HCT116 (cell line): Measurements from ENCODE around the gene CCDC92B. TPM values are rescaled to one million over a fixed set of nuclear protein-coding genes. Genes with fewer than 3 reads are reported as not detected.

Source experiments
- ATAC-seq: fragments of 200-7000 bp; cut with Tn5 transposase; 2 replicates; pipeline ENCODE4 v1.9.1; 2020; ENCODE audit warnings: mild to moderate bottlenecking, moderate library complexity
- BruUV-seq: library from RNA; stranded (reverse); fragments of 400-500 nt; replicated peaks from 2 replicates; lab custom pipeline; 2021; lab: Mats Ljungman, UMichigan
- CTCF ChIA-PET: fragments of 300-600 bp; sonication (Branson Sonifier 250); formaldehyde crosslinking; loops from one replicate; lab custom pipeline; 2021; ENCODE audit warnings: antibody characterized with exemption; lab: Charles Lee
- POLR2A ChIA-PET: fragments of 300-600, 350-600 bp; sonication (Branson Sonifier 250); formaldehyde crosslinking; loops from one replicate; lab custom pipeline; 2021; ENCODE audit warnings: antibody characterized with exemption; lab: Charles Lee
- RAD21 ChIA-PET, 2 experiments: fragments of 300-600 bp; sonication (Branson Sonifier 250); formaldehyde crosslinking; loops; one replicate each; lab custom pipeline; 2023; ENCODE audit warnings: low total read pairs in 2 of 2; ENCODE audit not compliant: uncharacterized antibody in 2 of 2, unreplicated experiment in 2 of 2, low non-redundant PET in 1 of 2; lab: Charles Lee
- DNase-seq: peaks from one replicate; pipeline ENCODE4 v3.0.0-alpha.2; 2010; ENCODE audit warnings: low read depth, low spot score
- H2AFZ ChIP-seq: fragments of 200-600 bp; shearing (Covaris generic), sonication (generic); 2 replicates; pipeline ENCODE4 v1.6.1; 2017; ENCODE audit warnings: low read depth, mixed run types, mixed read lengths, antibody characterized with exemption, low read length; ENCODE audit not compliant: poor library complexity, severe bottlenecking
- H3K27ac ChIP-seq: 2 replicates; pipeline ENCODE4 v1.5.1; 2012; ENCODE audit warnings: low read depth, low read length
- H3K27me3 ChIP-seq: fragments of 200-600 bp; sonication (generic); 2 replicates; pipeline ENCODE4 v1.6.1; 2016; ENCODE audit warnings: mixed run types, low read length, mixed read lengths; ENCODE audit not compliant: insufficient read depth
- H3K36me3 ChIP-seq, 2 experiments: fragments of 200-500 bp in 1 of 2; fragments of 200-600 bp in 1 of 2; sonication (Bioruptor generic) in 1 of 2; sonication (generic) in 1 of 2; 2 replicates each; pipeline versions ENCODE4 v1.5.1 to v1.6.1; 2014 to 2016; ENCODE audit warnings: low read length in 2 of 2, inconsistent platforms in 1 of 2, mixed read lengths in 1 of 2, mixed run types in 1 of 2; ENCODE audit not compliant: insufficient read depth in 2 of 2, control insufficient read depth in 1 of 2
- H3K4me1 ChIP-seq, 2 experiments: fragments of 200-600 bp in 1 of 2; sonication (generic) in 1 of 2; 2 replicates each; pipeline versions ENCODE4 v1.5.1 to v1.6.1; 2012 to 2017; ENCODE audit warnings: low read length in 2 of 2, inconsistent platforms in 1 of 2, mild to moderate bottlenecking in 1 of 2, mixed read lengths in 1 of 2, mixed run types in 1 of 2, moderate library complexity in 1 of 2; ENCODE audit not compliant: insufficient read depth in 2 of 2, control insufficient read depth in 1 of 2
- H3K4me2 ChIP-seq: fragments of 200-600 bp; sonication (generic); 2 replicates; pipeline ENCODE4 v1.6.1; 2017; ENCODE audit warnings: mixed run types, low read length, mixed read lengths
- H3K4me3 ChIP-seq, 2 experiments: fragments of 200-600 bp in 1 of 2; sonication (generic) in 1 of 2; replicated peaks in 1 of 2; 2 replicates each; pipeline ENCODE4 v1.5.1; 2011 to 2016; ENCODE audit warnings: low read length in 2 of 2, control low read depth in 1 of 2, low read depth in 1 of 2, mild to moderate bottlenecking in 1 of 2, mixed read lengths in 1 of 2, mixed run types in 1 of 2
- H3K79me2 ChIP-seq: fragments of 200-600 bp; sonication (generic); 2 replicates; pipeline ENCODE4 v1.6.1; 2017; ENCODE audit warnings: mild to moderate bottlenecking, mixed run types, low read length, moderate library complexity, mixed read lengths; ENCODE audit not compliant: insufficient read depth
- H3K9ac ChIP-seq: fragments of 200-600 bp; sonication (generic); 2 replicates; pipeline ENCODE4 v1.6.1; 2016; ENCODE audit warnings: low read length, mixed read lengths
- H3K9me2 ChIP-seq: fragments of 200-600 bp; sonication (generic), shearing (Covaris generic); 2 replicates; pipeline ENCODE4 v1.6.1; 2017; ENCODE audit warnings: mixed run types, mild to moderate bottlenecking, moderate library complexity; ENCODE audit not compliant: insufficient read depth
- H3K9me3 ChIP-seq, 2 experiments: fragments of 200-500 bp in 1 of 2; fragments of 200-600 bp in 1 of 2; sonication (Bioruptor generic) in 1 of 2; sonication (generic) in 1 of 2; 2 replicates each; pipeline ENCODE4 v1.6.1; 2014 to 2017; ENCODE audit warnings: low read length in 2 of 2, mixed read lengths in 2 of 2, inconsistent platforms in 1 of 2, low read depth in 1 of 2, mild to moderate bottlenecking in 1 of 2, mixed run types in 1 of 2, moderate library complexity in 1 of 2; ENCODE audit not compliant: control insufficient read depth in 1 of 2, insufficient read depth in 1 of 2
- H4K20me1 ChIP-seq: fragments of 200-600 bp; sonication (generic), shearing (Covaris generic); 2 replicates; pipeline ENCODE4 v1.6.1; 2017; ENCODE audit warnings: mixed run types, mild to moderate bottlenecking, moderate library complexity; ENCODE audit not compliant: insufficient read depth
- ATF3 ChIP-seq: IDR thresholded peaks from 2 replicates; pipeline ENCODE4 v1.6.1; 2012
- CEBPB ChIP-seq: IDR thresholded peaks from 2 replicates; pipeline ENCODE4 v1.6.1; 2012; ENCODE audit warnings: low read depth
- ELF1 ChIP-seq: IDR thresholded peaks from 2 replicates; pipeline ENCODE4 v1.6.1; 2012; ENCODE audit warnings: low read depth, borderline replicate concordance
- EZH2 ChIP-seq: fragments of 200-600 bp; sonication (generic); IDR thresholded peaks from 2 replicates; pipeline ENCODE4 v1.6.1; 2017; ENCODE audit warnings: antibody characterized with exemption, mixed run types
- EZH2phosphoT487 ChIP-seq: fragments of 200-600 bp; IDR thresholded peaks from 2 replicates; pipeline ENCODE4 v1.6.1; 2018; ENCODE audit warnings: antibody characterized with exemption, borderline replicate concordance
- FOSL1 ChIP-seq: IDR thresholded peaks from 2 replicates; pipeline ENCODE4 v1.6.1; 2012; ENCODE audit warnings: low read depth
- POLR2A ChIP-seq: IDR thresholded peaks from 2 replicates; pipeline ENCODE4 v1.7.0; 2011; ENCODE audit warnings: borderline replicate concordance; ENCODE audit not compliant: insufficient read depth, insufficient read length; ENCODE audit errors: extremely low read depth
- POLR2AphosphoS5 ChIP-seq: IDR thresholded peaks from 2 replicates; pipeline ENCODE4 v1.6.1; 2011; ENCODE audit warnings: mild to moderate bottlenecking, low read depth, low read length, moderate library complexity
- RAD21 ChIP-seq: IDR thresholded peaks from 2 replicates; pipeline ENCODE4 v1.6.1; 2012; ENCODE audit warnings: low read depth, mild to moderate bottlenecking
- SIN3A ChIP-seq: IDR thresholded peaks from 2 replicates; pipeline ENCODE4 v1.6.1; 2012; ENCODE audit warnings: low read depth
- SRF ChIP-seq: IDR thresholded peaks from 2 replicates; pipeline ENCODE4 v1.6.1; 2012; ENCODE audit warnings: low read depth
- YY1 ChIP-seq: IDR thresholded peaks from 2 replicates; pipeline ENCODE4 v1.6.1; 2011; ENCODE audit warnings: low read length, low read depth, moderate library complexity, mild to moderate bottlenecking; ENCODE audit not compliant: insufficient replicate concordance; ENCODE audit errors: extremely low read depth
- ZFX ChIP-seq: fragments of 450-650 bp; IDR thresholded peaks from 2 replicates; pipeline ENCODE4 v1.6.1; 2017
- ZNF274 ChIP-seq: fragments of 200-500 bp; sonication (Bioruptor generic); IDR thresholded peaks from 2 replicates; pipeline ENCODE4 v1.6.1; 2014; ENCODE audit warnings: mild to moderate bottlenecking, low read depth, low read length, inconsistent platforms
- intact Hi-C: fragments of 100-400 bp; cut with micrococcal nuclease; formaldehyde crosslinking; loops from 2 replicates; pipeline ENCODE4 v1.10.0; 2022
- total RNA-seq: library from RNA; stranded (reverse); gene quantifications from one replicate; pipeline ENCODE4 v1.2.1, GENCODE V29; 2021; ENCODE audit not compliant: unreplicated experiment

CCDC92B gene
- total RNA-seq, 1 experiment from 2014 or later = 0.17 TPM

GRCh38 chr17:2784864-2785263 is 35.4 kb upstream of the CCDC92B start:
- intact Hi-C loops = no loop called here
- no peak overlapping the region for H2AFZ ChIP-seq

GRCh38 chr17:2783310-2784030 is 34.0 kb upstream of the CCDC92B start:
- no peak overlapping the region for H3K4me2 ChIP-seq
- H3K36me3 ChIP-seq = no peaks in the 10 kb centered on the region
- DNase-seq = no peak
- H3K27ac ChIP-seq = no peak overlapping the region
- H3K9me2 ChIP-seq = no peaks in the 10 kb centered on the region
- no peaks in the 10 kb centered on the region for H3K27me3 ChIP-seq
- POLR2A ChIA-PET = no interaction called here
- H2AFZ ChIP-seq = no peak overlapping the region
- H4K20me1 ChIP-seq = no peaks in the 10 kb centered on the region
- peaks cover 11 to 18% of the 10 kb centered on the region in 2 experiments for H3K4me1 ChIP-seq
- TF ChIP-seq EZH2 (no peak), ZFX (no peak), YY1 (no peak), CEBPB (no peak), POLR2A (no peak), ATF3 (no peak), RAD21 (no peak), EZH2phosphoT487 (no peak)
- TF ChIP-seq, all 23 proteins: peak for 0
- ATAC-seq = no peak
- H3K9ac ChIP-seq = no peak overlapping the region
- CTCF ChIA-PET = no interaction called here
- no TSS peak for BruUV-seq
- H3K9me3 ChIP-seq = no peaks in the 10 kb centered on the region
- RAD21 ChIA-PET = no interaction called here
- no peaks in the 10 kb centered on the region for H3K79me2 ChIP-seq
- intact Hi-C loops = no loop called here
- H3K4me3 ChIP-seq = no peak overlapping the region

More at GRCh38 chr17:2784864-2785263, 35.4 kb upstream of the CCDC92B start:
- DNase-seq = no peak
- ATAC-seq = no peak
- H3K27me3 ChIP-seq = no peaks in the 10 kb centered on the region
- no TSS peak for BruUV-seq
- no peak for TF ChIP-seq EZH2phosphoT487
- no peak for TF ChIP-seq EZH2
- TF ChIP-seq ZNF274 = no peak
- no peak for TF ChIP-seq SRF
- no peak for TF ChIP-seq CEBPB
- TF ChIP-seq RAD21 = no peak
- no peak for TF ChIP-seq FOSL1
- TF ChIP-seq POLR2AphosphoS5 = no peak
- TF ChIP-seq ELF1 = no peak
- TF ChIP-seq SIN3A = no peak
- TF ChIP-seq, all 23 proteins: peak for 0
- ChIA-PET RAD21 (no interaction called here), POLR2A (no interaction called here), CTCF (interaction anchor here (1.8 to 2.1 kb wide), 2 partner anchors 8 to 228 kb away, joined by 8 read pairs; no protein-coding TSS in a partner anchor)
- Histone ChIP-seq H3K36me3 (no peaks in the 10 kb centered on the region), H3K9me3 (no peaks in the 10 kb centered on the region), H4K20me1 (no peaks in the 10 kb centered on the region), H3K4me2 (no peak overlapping the region), H3K27ac (no peak overlapping the region), H3K79me2 (no peaks in the 10 kb centered on the region), H3K9ac (no peak overlapping the region), H3K9me2 (no peaks in the 10 kb centered on the region), H3K4me3 (no peak overlapping the region), H3K4me1 (peaks cover 11 to 18% of the 10 kb centered on the region in 2 experiments)
